GM12872 (cell line): ENCODE results near the gene DPT.

Source experiments
- CTCF ChIP-seq: IDR thresholded peaks from 3 replicates; pipeline ENCODE4 v1.5.1; 2011; ENCODE audit warnings: low read depth, mild to moderate bottlenecking, low read length, moderate library complexity; ENCODE audit not compliant: insufficient read depth

The DPT gene

GRCh38 chr1:168689726-168690602 lies 39.0 kb downstream of the DPT start:
- TF ChIP-seq CTCF = no peak

GRCh38 chr1:168689327-168689657 lies 39.7 kb downstream of the DPT start:
- TF ChIP-seq CTCF = no peak

GRCh38 chr1:168688644-168689326 lies 40.2 kb downstream of the DPT start:
- TF ChIP-seq CTCF = no peak

GRCh38 chr1:168687816-168688215 lies 41.2 kb downstream of the DPT start:
- TF ChIP-seq CTCF = no peak

GRCh38 chr1:168686666-168687065 lies 42.3 kb downstream of the DPT start:
- no peak for TF ChIP-seq CTCF

GRCh38 chr1:168683871-168684270 lies 45.1 kb downstream of the DPT start:
- TF ChIP-seq CTCF = no peak

GRCh38 chr1:168676861-168677260 lies 52.1 kb downstream of the DPT start:
- TF ChIP-seq CTCF = no peak
